ENCODE data around the gene SEPTIN5.

GRCh38 chr22:19738664-19739447 is 24.6 kb downstream of the SEPTIN5 start:
- TF ChIP-seq CTCF (conservative IDR thresholded peaks at IDR 0.05; ENCODE audit: low read length) (no peak), EZH2phosphoT487 (IDR thresholded peaks at IDR 0.05; ENCODE audit: borderline replicate concordance, low read depth, low read length) (no peak)
